ENCODE results near the gene FOXD3.
"Not testable (repeated sequence)": the region's sequence is repeated elsewhere in the genome, so short reads cannot be mapped to it uniquely, and the experiment has no call there.

The FOXD3 gene

DNA sequence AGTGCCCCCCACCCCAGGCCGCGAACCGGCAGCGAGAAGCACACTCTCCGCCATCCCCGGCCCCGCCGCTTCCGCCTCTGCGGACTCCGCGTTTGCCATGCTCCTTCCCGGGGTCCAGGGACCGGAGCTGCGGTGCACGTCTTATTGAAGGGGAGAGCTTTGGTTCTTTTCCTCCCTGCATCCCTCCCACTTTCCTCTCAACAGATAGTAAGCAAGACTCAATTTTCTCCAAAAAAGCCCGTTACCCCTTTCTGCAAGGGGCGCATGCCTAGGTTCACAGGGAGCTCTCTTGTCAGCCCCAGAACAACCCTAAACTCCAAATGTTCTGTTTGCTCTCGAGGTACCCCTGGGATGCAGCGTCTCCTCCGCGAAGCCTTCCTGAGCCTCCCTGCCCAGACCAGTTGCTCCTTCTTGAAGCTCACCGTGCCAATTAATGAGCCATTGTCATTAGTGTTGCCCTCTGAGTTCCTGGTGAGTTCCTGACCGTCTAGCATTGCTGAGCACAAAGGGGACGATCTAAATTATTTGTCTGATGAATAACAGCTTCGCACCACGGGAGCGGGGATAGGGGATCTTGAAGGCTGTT, 8.1 kb downstream of the FOXD3 start:
- no peak overlapping the region for H3K27ac ChIP-seq
- TF ChIP-seq, protein P1, sequence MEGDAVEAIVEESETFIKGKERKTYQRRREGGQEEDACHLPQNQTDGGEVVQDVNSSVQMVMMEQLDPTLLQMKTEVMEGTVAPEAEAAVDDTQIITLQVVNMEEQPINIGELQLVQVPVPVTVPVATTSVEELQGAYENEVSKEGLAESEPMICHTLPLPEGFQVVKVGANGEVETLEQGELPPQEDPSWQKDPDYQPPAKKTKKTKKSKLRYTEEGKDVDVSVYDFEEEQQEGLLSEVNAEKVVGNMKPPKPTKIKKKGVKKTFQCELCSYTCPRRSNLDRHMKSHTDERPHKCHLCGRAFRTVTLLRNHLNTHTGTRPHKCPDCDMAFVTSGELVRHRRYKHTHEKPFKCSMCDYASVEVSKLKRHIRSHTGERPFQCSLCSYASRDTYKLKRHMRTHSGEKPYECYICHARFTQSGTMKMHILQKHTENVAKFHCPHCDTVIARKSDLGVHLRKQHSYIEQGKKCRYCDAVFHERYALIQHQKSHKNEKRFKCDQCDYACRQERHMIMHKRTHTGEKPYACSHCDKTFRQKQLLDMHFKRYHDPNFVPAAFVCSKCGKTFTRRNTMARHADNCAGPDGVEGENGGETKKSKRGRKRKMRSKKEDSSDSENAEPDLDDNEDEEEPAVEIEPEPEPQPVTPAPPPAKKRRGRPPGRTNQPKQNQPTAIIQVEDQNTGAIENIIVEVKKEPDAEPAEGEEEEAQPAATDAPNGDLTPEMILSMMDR (IDR thresholded peaks at IDR 0.05; ENCODE audit: low read depth, low read length, missing control alignments): no peak
- peaks cover 66% of the 10 kb centered on the region for H3K27me3 ChIP-seq (replicated peaks)
- DNase-seq: no peak
- in situ Hi-C loops (cut with HindIII; ENCODE audit: low pct_ligation_motif_present, low sequenced_read_pairs): no loop called here
- H3K4me3 ChIP-seq (ENCODE audit: low read depth, low read length): no peak overlapping the region
- no peaks in the 10 kb centered on the region for H3K36me3 ChIP-seq (replicated peaks)

DNA sequence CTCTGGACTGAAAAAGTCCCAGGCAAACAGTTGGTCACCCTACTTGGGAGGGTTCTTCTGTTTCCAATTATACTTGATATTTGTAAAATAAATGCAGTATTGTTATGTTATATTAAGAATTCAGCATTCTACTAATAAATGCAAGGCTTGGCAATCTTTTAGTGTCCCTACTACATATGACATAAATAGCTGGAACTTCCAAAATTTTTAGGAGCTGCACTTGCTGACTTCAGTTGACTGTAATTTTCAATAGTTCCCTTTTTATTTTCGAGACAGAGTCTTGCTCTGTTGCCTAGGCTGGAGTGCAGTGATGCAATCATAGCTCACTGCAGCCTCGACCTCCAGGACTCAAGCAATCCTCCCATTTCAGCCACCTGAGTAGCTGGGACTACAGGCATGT, 20.0 kb downstream of the FOXD3 start:
- in situ Hi-C loops (cut with HindIII; ENCODE audit: low pct_ligation_motif_present, low sequenced_read_pairs): no loop called here
- DNase-seq: no peak
- Histone ChIP-seq H3K27me3 (replicated peaks) (no peaks in the 10 kb centered on the region), H3K36me3 (replicated peaks) (no peaks in the 10 kb centered on the region), H3K4me3 (ENCODE audit: low read depth, low read length) (no peak overlapping the region), H3K27ac (no peak overlapping the region)
- TF ChIP-seq, protein P1 (IDR thresholded peaks at IDR 0.05; ENCODE audit: low read depth, low read length, missing control alignments): no peak

DNA sequence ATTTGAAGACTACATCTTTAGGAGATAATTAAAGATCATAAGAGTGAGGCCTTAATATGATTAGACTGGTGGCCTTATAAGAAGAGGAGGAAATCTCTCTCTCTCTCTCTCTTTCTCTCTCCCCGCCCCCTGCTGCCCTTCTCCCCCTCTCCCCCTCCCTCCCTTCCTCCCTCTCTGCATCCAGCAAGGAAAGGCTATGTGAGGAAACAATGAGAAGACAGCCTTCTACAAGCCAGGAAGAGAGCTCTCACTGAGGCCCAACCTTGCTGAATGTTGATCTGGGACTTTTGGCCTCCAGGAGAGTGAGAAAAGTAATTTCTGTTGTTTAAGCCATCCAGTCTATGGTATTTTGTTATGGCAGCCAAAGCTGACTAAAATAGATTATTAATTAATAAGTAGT, 21.6 kb downstream of the FOXD3 start:
- DNase-seq: no peak
- no peak overlapping the region for H3K4me3 ChIP-seq (ENCODE audit: low read depth, low read length)
- no peaks in the 10 kb centered on the region for H3K36me3 ChIP-seq (replicated peaks)
- no peaks in the 10 kb centered on the region for H3K27me3 ChIP-seq (replicated peaks)
- in situ Hi-C loops (cut with HindIII; ENCODE audit: low pct_ligation_motif_present, low sequenced_read_pairs): no loop called here
- H3K27ac ChIP-seq: no peak overlapping the region
- TF ChIP-seq, protein P1 (IDR thresholded peaks at IDR 0.05; ENCODE audit: low read depth, low read length, missing control alignments): no peak

DNA sequence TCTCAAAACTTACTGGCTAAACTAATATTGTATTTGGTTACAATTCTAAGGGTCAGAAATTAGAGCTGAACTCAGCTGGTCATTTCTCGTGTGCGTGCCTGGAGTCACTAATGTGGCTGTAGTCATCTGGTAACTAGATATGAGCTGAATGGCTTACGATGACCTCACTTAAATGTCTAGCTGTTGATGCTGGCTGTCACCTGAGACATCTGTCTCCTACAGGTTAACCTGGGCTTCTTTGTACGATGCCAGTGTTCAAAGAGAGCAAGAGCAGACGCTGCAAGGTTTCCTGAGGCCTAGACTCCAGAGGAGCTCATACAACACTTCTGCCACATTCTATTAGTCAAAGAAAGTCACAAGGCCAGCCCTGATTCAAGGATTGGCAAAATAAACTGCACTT, 28.0 kb downstream of the FOXD3 start:
- no peak overlapping the region for H3K27ac ChIP-seq
- no peak overlapping the region for H3K4me3 ChIP-seq (ENCODE audit: low read depth, low read length)
- peaks cover 7% of the 10 kb centered on the region for H3K27me3 ChIP-seq (replicated peaks)
- in situ Hi-C loops (cut with HindIII; ENCODE audit: low pct_ligation_motif_present, low sequenced_read_pairs): no loop called here
- no peaks in the 10 kb centered on the region for H3K36me3 ChIP-seq (replicated peaks)
- TF ChIP-seq, protein P1 (IDR thresholded peaks at IDR 0.05; ENCODE audit: low read depth, low read length, missing control alignments): no peak
- DNase-seq: no peak

DNA sequence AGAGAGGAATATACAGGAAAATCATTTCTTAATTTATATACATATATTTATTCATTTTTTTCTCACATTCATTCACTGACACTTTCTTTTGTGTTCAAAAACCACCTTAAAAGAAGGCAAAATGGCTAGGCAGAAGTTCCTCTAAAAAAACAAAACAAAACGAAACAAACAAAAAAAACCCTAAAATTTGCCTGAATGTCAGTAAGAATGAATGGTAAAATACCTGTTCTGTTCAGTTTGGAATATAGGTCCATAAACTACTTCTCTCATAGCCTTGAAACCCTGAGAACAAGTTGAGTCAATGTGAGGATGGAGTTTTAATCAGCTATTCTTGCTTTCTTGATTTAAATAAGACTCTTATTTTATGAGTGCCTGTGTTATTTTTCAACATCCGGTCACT, 30.4 kb downstream of the FOXD3 start:
- TF ChIP-seq, protein P1 (IDR thresholded peaks at IDR 0.05; ENCODE audit: low read depth, low read length, missing control alignments): no peak
- Histone ChIP-seq H3K27ac (no peak overlapping the region), H3K27me3 (replicated peaks) (peaks cover 7% of the 10 kb centered on the region), H3K36me3 (replicated peaks) (no peaks in the 10 kb centered on the region), H3K4me3 (ENCODE audit: low read depth, low read length) (no peak overlapping the region)
- no peak for DNase-seq
- in situ Hi-C loops (cut with HindIII; ENCODE audit: low pct_ligation_motif_present, low sequenced_read_pairs): no loop called here

DNA sequence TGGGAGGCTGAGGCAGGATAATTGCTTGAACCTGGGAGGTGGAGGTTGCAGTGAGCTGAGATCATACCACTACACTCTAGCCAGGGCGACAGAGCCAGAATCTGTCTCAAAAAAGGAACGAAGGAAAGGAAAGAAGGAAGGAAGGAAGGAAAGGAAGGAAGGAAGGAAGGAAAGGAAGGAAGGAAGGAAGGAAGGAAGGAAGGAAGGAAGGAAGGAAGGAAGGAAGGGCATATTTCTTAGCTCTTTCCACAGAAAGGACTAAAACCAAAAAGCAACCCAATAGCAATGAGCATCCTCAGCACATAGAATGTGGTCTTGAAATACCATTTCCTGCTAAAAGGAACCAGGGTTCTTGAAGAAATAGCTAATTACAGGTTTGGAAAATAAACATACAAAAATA, 33.9 kb downstream of the FOXD3 start:
- H3K27me3 ChIP-seq (replicated peaks); DNase-seq; in situ Hi-C loops (cut with HindIII; ENCODE audit: low pct_ligation_motif_present, low sequenced_read_pairs): not testable (repeated sequence)

More for the DNA sequence above, 33.9 kb downstream of the FOXD3 start:
- H3K4me3 ChIP-seq (ENCODE audit: low read depth, low read length); H3K36me3 ChIP-seq (replicated peaks); H3K27ac ChIP-seq: not testable (repeated sequence)
